K562 (cell line): Measurements from ENCODE around the gene NMT2. TPM values are rescaled to one million over a fixed set of nuclear protein-coding genes. Genes with fewer than 3 reads are reported as not detected.
A peak's percentile ranks its signal among the peaks of the same experiment; 100 is the strongest.

Experiments used
- ATAC-seq: fragments of 200-7000 bp; cut with Tn5 transposase; 3 replicates; pipeline ENCODE4 v1.9.1; 2020; ENCODE audit warnings: moderate library complexity
- BruUV-seq: library from RNA; stranded (reverse); fragments of 400-500 nt; replicated peaks from 2 replicates; lab custom pipeline; 2021; lab: Mats Ljungman, UMichigan
- CTCF ChIA-PET: fragments of 300-600 bp; formaldehyde crosslinking; extraction: SDS; loops from one replicate; lab custom pipeline; 2021; ENCODE audit warnings: low intra/inter-chr PET ratio; lab: Yijun Ruan, JAX
- POLR2A ChIA-PET: fragments of 300-600, 350-650 bp; sonication (Branson Sonifier 250); formaldehyde crosslinking; extraction: SDS; loops from one replicate; lab custom pipeline; 2021; ENCODE audit warnings: antibody characterized with exemption, inconsistent platforms; lab: Yijun Ruan, JAX
- DNase-seq, 4 experiments: peaks; one replicate each; pipeline versions ENCODE4 v3.0.0 to v3.0.0-alpha.2; 2011 to 2018; ENCODE audit warnings: low spot score in 3 of 4, mixed read lengths in 3 of 4; ENCODE audit errors: extremely low read depth in 1 of 4
- FAIRE-seq: peaks from 2 replicates; lab custom pipeline; 2011; peaks lifted over from hg19 to GRCh38; lab: Jason Lieb, UNC
- H2AFZ ChIP-seq: 2 replicates; pipeline ENCODE4 v1.6.0; 2011; ENCODE audit warnings: low read depth, low read length, control low read depth, inconsistent platforms
- H3K27ac ChIP-seq: fragments of 200-600 bp; 3 replicates; pipeline ENCODE4 v1.8.0; 2011; ENCODE audit warnings: low read depth, mild to moderate bottlenecking, control low read depth, inconsistent platforms, low read length, moderate library complexity, mixed read lengths; ENCODE audit errors: extremely low read depth
- H3K27me3 ChIP-seq, 2 experiments: fragments of 300-600 bp in 1 of 2; 2 replicates in 1 of 2; 3 replicates in 1 of 2; pipeline versions ENCODE4 v1.6.0 to v1.8.0; 2011; ENCODE audit warnings: inconsistent platforms in 2 of 2, low read length in 2 of 2, mild to moderate bottlenecking in 1 of 2, mixed read lengths in 1 of 2, moderate library complexity in 1 of 2; ENCODE audit not compliant: control insufficient read depth in 2 of 2, insufficient read depth in 2 of 2
- H3K36me3 ChIP-seq: fragments of 300-600 bp; 3 replicates; pipeline ENCODE4 v1.8.0; 2011; ENCODE audit warnings: mild to moderate bottlenecking, low read length, inconsistent platforms; ENCODE audit not compliant: control insufficient read depth, insufficient read depth
- H3K4me1 ChIP-seq, 2 experiments: fragments of 200-600 bp in 1 of 2; replicated peaks in 1 of 2; 2 replicates in 1 of 2; 3 replicates in 1 of 2; pipeline versions ENCODE4 v1.5.1 to v1.8.0; 2011; ENCODE audit warnings: inconsistent platforms in 2 of 2, low read length in 2 of 2, mild to moderate bottlenecking in 1 of 2, mixed read lengths in 1 of 2, moderate library complexity in 1 of 2; ENCODE audit not compliant: control insufficient read depth in 2 of 2, insufficient read depth in 2 of 2
- H3K4me2 ChIP-seq: 2 replicates; pipeline ENCODE4 v1.6.1; 2011; ENCODE audit warnings: low read length, control low read depth, inconsistent platforms, mixed read lengths; ENCODE audit not compliant: insufficient read depth
- H3K4me3 ChIP-seq: fragments of 200-600 bp; sonication (generic), shearing (Covaris generic); 2 replicates; pipeline ENCODE4 v1.5.1; 2016; ENCODE audit warnings: control low read depth, inconsistent platforms
- H3K79me2 ChIP-seq: fragments of 200-600 bp; 3 replicates; pipeline ENCODE4 v1.8.0; 2011; ENCODE audit warnings: low read length, inconsistent platforms; ENCODE audit not compliant: control insufficient read depth, insufficient read depth
- H3K9ac ChIP-seq, 2 experiments: 2 replicates each; pipeline versions ENCODE4 v1.6.0 to v1.6.1; 2011; ENCODE audit warnings: low read depth in 2 of 2, low read length in 2 of 2, control low read depth in 1 of 2, inconsistent platforms in 1 of 2, mild to moderate bottlenecking in 1 of 2, mixed read lengths in 1 of 2; ENCODE audit not compliant: insufficient read depth in 1 of 2
- H3K9me1 ChIP-seq: one replicate; pipeline ENCODE4 v1.6.0; 2011; ENCODE audit warnings: inconsistent platforms, mild to moderate bottlenecking, low read length, moderate library complexity; ENCODE audit not compliant: control insufficient read depth, insufficient read depth
- H3K9me3 ChIP-seq: replicated peaks from 2 replicates; pipeline ENCODE4 v1.5.1; 2011; ENCODE audit warnings: low read depth, low read length, inconsistent platforms; ENCODE audit not compliant: control insufficient read depth, insufficient read depth
- H4K20me1 ChIP-seq: replicated peaks from 2 replicates; pipeline ENCODE4 v1.6.1; 2011; ENCODE audit warnings: low read length, inconsistent platforms, mixed read lengths; ENCODE audit not compliant: control insufficient read depth, insufficient read depth
- EP300 ChIP-seq: IDR thresholded peaks from 2 replicates; pipeline ENCODE4 v1.6.1; 2012; ENCODE audit warnings: low read length, improper control_type of control experiment
- MED1 ChIP-seq: sonication (generic); formaldehyde crosslinking; IDR thresholded peaks from 2 replicates; pipeline ENCODE4 v1.8.1; 2023; ENCODE audit warnings: missing genetic modification reagents, borderline replicate concordance
- MTA3 ChIP-seq: fragments of 450-650 bp; formaldehyde crosslinking; IDR thresholded peaks from 2 replicates; pipeline ENCODE4 v1.6.1; 2017; ENCODE audit warnings: mild to moderate bottlenecking, borderline replicate concordance
- MXI1 ChIP-seq: IDR thresholded peaks from 2 replicates; pipeline ENCODE4 v1.6.1; 2011; ENCODE audit warnings: low read depth, mild to moderate bottlenecking, improper control_type of control experiment, low read length
- ZNF311 ChIP-seq: fragments of 250-450 bp; sonication (Bioruptor Pico); IDR thresholded peaks from 2 replicates; pipeline ENCODE4 v1.4.0; 2020; ENCODE audit warnings: mild to moderate bottlenecking, moderate library complexity
- WGBS: fragments of 100-300 bp; shearing (Covaris generic); methylation state at CpG from one replicate; pipeline ENCODE4 v1.1.6; 2016; ENCODE audit warnings: low coverage, mixed read lengths; ENCODE audit not compliant: insufficient coverage; ENCODE audit errors: missing lambda C conversion rate; 5-methylcytosine and 5-hydroxymethylcytosine counted together
- in situ Hi-C: fragments of 300-500 bp; cut with MboI; formaldehyde crosslinking; loops from 4 replicates; pipeline ENCODE4 v1.15.0; 2018; ENCODE audit warnings: inconsistent platforms, mixed read lengths
- intact Hi-C: fragments of 100-400 bp; cut with micrococcal nuclease; formaldehyde crosslinking; loops from 2 replicates; pipeline ENCODE4 v1.14.2; 2022
- polyA plus RNA-seq, 8 experiments: library from polyadenylated mRNA; depleted of rRNA in 4 of 8; stranded (reverse) in 5 of 8; unstranded in 3 of 8; fragments of >200 nt; fragmentation: Nextera tagmentation in 2 of 8; fragmentation: Illumina TruSeq in 1 of 8; extraction: Ambion mirVana in 2 of 8; extraction: Trizol in 1 of 8; gene quantifications; 2 replicates each; pipeline versions ENCODE4 v1.2.1 to v1.2.3, GENCODE V29; 2011 to 2014; ENCODE audit warnings: inconsistent platforms in 1 of 8, missing spikeins in 1 of 8
- total RNA-seq, 7 experiments: library from RNA; depleted of rRNA in 6 of 7; stranded (reverse); fragments of >200 nt in 6 of 7; fragmentation: Illumina TruSeq in 2 of 7; extraction: Trizol in 2 of 7; gene quantifications; 2 replicates each; pipeline versions ENCODE4 v1.2.1 to v1.2.3, GENCODE V29; 2011 to 2021; ENCODE audit warnings: low replicate concordance in 1 of 7

The NMT2 gene
- total and polyA plus RNA-seq, 9 of the 15 experiments (the other 6 are each of a cell fraction or from before 2014, with no cell fraction given) = 5.2 to 15.9 (median 10.8) TPM

DNA sequence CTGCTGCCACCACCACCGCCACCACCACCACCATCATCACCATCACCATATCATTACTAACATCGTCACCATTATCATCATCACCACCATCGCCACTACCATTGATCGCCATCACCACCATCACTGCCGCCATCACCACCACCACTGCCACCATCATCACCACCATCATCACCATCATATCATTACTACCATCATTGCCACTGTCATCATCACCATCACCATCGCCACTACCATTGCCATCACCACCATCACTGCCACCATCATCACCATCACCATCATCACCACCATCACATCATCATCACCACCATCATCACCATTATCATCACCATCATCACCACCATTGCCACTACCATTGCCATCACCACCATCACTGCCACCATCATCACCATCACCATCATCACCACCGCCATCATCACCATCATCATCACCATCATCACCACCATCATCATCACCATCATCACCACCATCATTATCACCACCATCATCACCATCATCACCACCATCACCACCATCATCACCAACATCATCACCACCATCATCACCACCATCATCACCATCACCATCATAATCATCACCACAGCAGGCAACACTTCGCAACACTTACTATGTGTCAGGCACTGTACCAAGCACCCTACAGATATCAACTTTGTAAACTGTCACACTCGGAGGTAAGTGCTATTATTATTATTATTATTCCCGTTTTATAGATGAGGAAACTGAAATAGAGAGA lies 19.3 kb downstream of the NMT2 start:
- no peaks in the 10 kb centered on the region for H3K9me1 ChIP-seq
- FAIRE-seq (peak; percentile 62), DNase-seq (no peak), ATAC-seq (no peak)
- no peak overlapping the region for H3K27ac ChIP-seq
- CTCF ChIA-PET = no interaction called here
- no peak overlapping the region for H3K4me2 ChIP-seq
- POLR2A ChIA-PET = no interaction called here
- in situ Hi-C loops (no loop called here), intact Hi-C loops (no loop called here)
- no peak overlapping the region for H3K9ac ChIP-seq
- WGBS = 34% methylated on average over 9 of the region's 10 CpGs
- no peaks in the 10 kb centered on the region for H3K79me2 ChIP-seq
- H3K9me3 ChIP-seq = no peaks in the 10 kb centered on the region; the same call in 1 of the 2 replicates
- no peaks in the 10 kb centered on the region for H3K36me3 ChIP-seq
- H3K27me3 ChIP-seq = no peaks in the 10 kb centered on the region
- H3K4me3 ChIP-seq = no peak overlapping the region
- no peaks in the 10 kb centered on the region; the same call in 1 of the 2 replicates for H4K20me1 ChIP-seq
- no peak for TF ChIP-seq EP300
- TF ChIP-seq MTA3 = no peak
- TF ChIP-seq MED1 (CRISPR knock-in tag) = no peak
- TF ChIP-seq ZNF311 (CRISPR knock-in tag) = no peak
- no peak for TF ChIP-seq MXI1
- H3K4me1 ChIP-seq = no peaks in the 10 kb centered on the region
- H2AFZ ChIP-seq = no peak overlapping the region
- no TSS peak for BruUV-seq
